IPS-18c (cell line): ENCODE measurements around the gene CKB.

ENCODE experiments used
- H3K4me3 ChIP-seq: 2 replicates; pipeline ENCODE4 v1.7.0; 2013; ENCODE audit warnings: low read depth, mild to moderate bottlenecking, low read length, moderate library complexity; ENCODE audit not compliant: insufficient read depth
- H3K9me3 ChIP-seq: one replicate; pipeline ENCODE4 v1.6.1; 2013; ENCODE audit warnings: mild to moderate bottlenecking, low read length, moderate library complexity; ENCODE audit not compliant: control insufficient read depth, insufficient read depth

Gene CKB

GRCh38 chr14:103488960-103489359 is 33.7 kb downstream of the CKB start:
- no peaks in the 10 kb centered on the region for H3K9me3 ChIP-seq
- H3K4me3 ChIP-seq: no peak overlapping the region

GRCh38 chr14:103488071-103488470 is 34.6 kb downstream of the CKB start:
- Histone ChIP-seq H3K9me3 (no peaks in the 10 kb centered on the region), H3K4me3 (no peak overlapping the region)

- H3K9me3 ChIP-seq: no peaks in the 10 kb centered on the region
Measured at GRCh38 chr14:103485504-103485903, 37.1 kb downstream of the CKB start.

GRCh38 chr14:103483600-103483999 is 39.0 kb downstream of the CKB start:
- H3K4me3 ChIP-seq: no peak overlapping the region
- no peaks in the 10 kb centered on the region for H3K9me3 ChIP-seq

More at GRCh38 chr14:103485504-103485903, 37.1 kb downstream of the CKB start:
- H3K4me3 ChIP-seq: no peak overlapping the region

- Histone ChIP-seq H3K9me3 (no peaks in the 10 kb centered on the region), H3K4me3 (no peak overlapping the region)
Measured at GRCh38 chr14:103480595-103480994, 42.0 kb downstream of the CKB start.

- H3K9me3 ChIP-seq: no peaks in the 10 kb centered on the region
Measured at GRCh38 chr14:103476631-103477030, 46.0 kb downstream of the CKB start.

GRCh38 chr14:103476065-103476464 is 46.6 kb downstream of the CKB start:
- Histone ChIP-seq H3K9me3 (no peaks in the 10 kb centered on the region), H3K4me3 (no peak overlapping the region)

More at GRCh38 chr14:103476631-103477030, 46.0 kb downstream of the CKB start:
- no peak overlapping the region for H3K4me3 ChIP-seq

GRCh38 chr14:103474893-103475292 is 47.7 kb downstream of the CKB start:
- Histone ChIP-seq H3K4me3 (no peak overlapping the region), H3K9me3 (no peaks in the 10 kb centered on the region)

- no peaks in the 10 kb centered on the region for H3K9me3 ChIP-seq
- H3K4me3 ChIP-seq: no peak overlapping the region
Measured at GRCh38 chr14:103472939-103473338, 49.7 kb downstream of the CKB start.
